AG08396 (cell line): ENCODE data around the gene CYP19A1.

Experiments
- DNase-seq: peaks from one replicate; pipeline ENCODE4 v3.0.0; 2012; ENCODE audit warnings: low spot score, mixed read lengths

CYP19A1 gene

GRCh38 chr15:51359981-51360380, 21.6 kb upstream of the CYP19A1 start:
- DNase-seq = no peak

GRCh38 chr15:51356983-51357382, 18.6 kb upstream of the CYP19A1 start:
- DNase-seq = no peak

- DNase-seq = no peak
Measured at GRCh38 chr15:51356147-51356546, 17.8 kb upstream of the CYP19A1 start.

GRCh38 chr15:51355096-51355495, 16.7 kb upstream of the CYP19A1 start:
- no peak for DNase-seq

GRCh38 chr15:51353976-51354375, 15.6 kb upstream of the CYP19A1 start:
- no peak for DNase-seq

- no peak for DNase-seq
Measured at GRCh38 chr15:51350723-51351122, 12.3 kb upstream of the CYP19A1 start.

- DNase-seq = no peak
Measured at GRCh38 chr15:51349156-51349844, 10.9 kb upstream of the CYP19A1 start.

GRCh38 chr15:51348688-51349087, 10.3 kb upstream of the CYP19A1 start:
- DNase-seq = no peak

GRCh38 chr15:51346136-51346535, 7.7 kb upstream of the CYP19A1 start:
- no peak for DNase-seq

GRCh38 chr15:51343466-51343865, 5.1 kb upstream of the CYP19A1 start:
- DNase-seq = no peak

GRCh38 chr15:51342227-51342999, 4.0 kb upstream of the CYP19A1 start:
- no peak for DNase-seq

- peak; percentile 30 for DNase-seq
Measured at GRCh38 chr15:51341366-51342226, 3.2 kb upstream of the CYP19A1 start, which contains the start of gene GLDN. GLDN (plus strand) TSS chr15:51341655; CDS start chr15:51341685, 30 bp downstream.

- DNase-seq = no peak
Measured at GRCh38 chr15:51335538-51336410, 2.6 kb downstream of the CYP19A1 start.

- no peak for DNase-seq
Measured at GRCh38 chr15:51335087-51335486, 3.3 kb downstream of the CYP19A1 start.

GRCh38 chr15:51334011-51334451, 4.4 kb downstream of the CYP19A1 start:
- no peak for DNase-seq

- no peak for DNase-seq
Measured at GRCh38 chr15:51333571-51333970, 4.8 kb downstream of the CYP19A1 start.

GRCh38 chr15:51332206-51333147, 5.9 kb downstream of the CYP19A1 start:
- no peak for DNase-seq

GRCh38 chr15:51331141-51331540, 7.3 kb downstream of the CYP19A1 start:
- DNase-seq = no peak

- DNase-seq = no peak
Measured at GRCh38 chr15:51328926-51329325, 9.5 kb downstream of the CYP19A1 start.

- DNase-seq = no peak
Measured at GRCh38 chr15:51327081-51327480, 11.3 kb downstream of the CYP19A1 start.
